HepG2 (cell line): Measurements from ENCODE around the gene TRMT2A. TPM values are rescaled to one million over a fixed set of nuclear protein-coding genes. Genes with fewer than 3 reads are reported as not detected.

Experiments
- AKAP8 ChIP-seq: sonication (generic); formaldehyde crosslinking; IDR thresholded peaks from 2 replicates; pipeline ENCODE4 v1.5.1; 2020; ENCODE audit warnings: mild to moderate bottlenecking, missing genetic modification reagents
- ATM ChIP-seq: fragments of 450-650 bp; IDR thresholded peaks from 2 replicates; pipeline ENCODE4 v1.7.1; 2017; ENCODE audit warnings: mild to moderate bottlenecking, borderline replicate concordance
- CC2D1A ChIP-seq: sonication (generic); formaldehyde crosslinking; IDR thresholded peaks from 2 replicates; pipeline ENCODE4 v1.8.1; 2023; ENCODE audit warnings: mild to moderate bottlenecking, missing genetic modification reagents
- CENPT ChIP-seq: sonication (generic); formaldehyde crosslinking; IDR thresholded peaks from 2 replicates; pipeline ENCODE4 v1.8.0; 2022; ENCODE audit warnings: low read depth, mild to moderate bottlenecking, moderate library complexity, missing genetic modification reagents
- CHD4 ChIP-seq: fragments of 200-600 bp; sonication (generic); IDR thresholded peaks from 2 replicates; pipeline ENCODE4 v1.7.0; 2017; ENCODE audit warnings: mild to moderate bottlenecking, low read length, borderline replicate concordance
- ERF ChIP-seq: IDR thresholded peaks from 2 replicates; pipeline ENCODE4 v1.6.1; 2018; ENCODE audit warnings: missing biosample characterization, missing genetic modification reagents
- FOXK2 ChIP-seq: fragments of 450-650 bp; IDR thresholded peaks from 2 replicates; pipeline ENCODE4 v1.6.1; 2016
- GATA4 ChIP-seq: sonication (generic); IDR thresholded peaks from 2 replicates; pipeline ENCODE4 v1.6.1; 2016; ENCODE audit warnings: antibody characterized with exemption, low read depth, borderline replicate concordance
- HOXA3 ChIP-seq: sonication (generic); formaldehyde crosslinking; IDR thresholded peaks from 2 replicates; pipeline ENCODE4 v1.5.0; 2020; ENCODE audit warnings: missing genetic modification reagents
- HOXA5 ChIP-seq: sonication (generic); formaldehyde crosslinking; IDR thresholded peaks from 2 replicates; pipeline ENCODE4 v1.4.0; 2020; ENCODE audit warnings: missing genetic modification reagents
- ISX ChIP-seq: sonication (generic); formaldehyde crosslinking; conservative IDR thresholded peaks from 2 replicates; pipeline ENCODE4 v1.5.0; 2020; ENCODE audit warnings: missing genetic modification reagents
- KLF12 ChIP-seq: sonication (generic); formaldehyde crosslinking; IDR thresholded peaks from 2 replicates; pipeline ENCODE4 v1.4.0; 2020; ENCODE audit warnings: missing genetic modification reagents, borderline replicate concordance
- MED8 ChIP-seq: sonication (generic); formaldehyde crosslinking; IDR thresholded peaks from 2 replicates; pipeline ENCODE4 v1.8.1; 2023; ENCODE audit warnings: mild to moderate bottlenecking, missing genetic modification reagents; ENCODE audit not compliant: insufficient replicate concordance
- RFXAP ChIP-seq: sonication (generic); formaldehyde crosslinking; IDR thresholded peaks from 2 replicates; pipeline ENCODE4 v1.4.0; 2020; ENCODE audit warnings: missing genetic modification reagents, borderline replicate concordance
- SMARCE1 ChIP-seq: fragments of 450-650 bp; IDR thresholded peaks from 2 replicates; pipeline ENCODE4 v1.6.1; 2017; ENCODE audit warnings: borderline replicate concordance
- SP1 ChIP-seq, 2 experiments: fragments of 450-650 bp in 1 of 2; sonication (generic) in 1 of 2; formaldehyde crosslinking in 1 of 2; IDR thresholded peaks; 2 replicates each; pipeline versions ENCODE4 v1.4.0 to v1.6.1; 2016 to 2020; ENCODE audit warnings: missing genetic modification reagents in 1 of 2
- STAG1 ChIP-seq: sonication (generic); formaldehyde crosslinking; IDR thresholded peaks from 2 replicates; pipeline ENCODE4 v1.4.0; 2020; ENCODE audit warnings: missing genetic modification reagents
- ZBTB21 ChIP-seq: sonication (generic); formaldehyde crosslinking; IDR thresholded peaks from 2 replicates; pipeline ENCODE4 v1.4.0; 2020; ENCODE audit warnings: missing genetic modification reagents
- ZEB1 ChIP-seq: IDR thresholded peaks from 2 replicates; pipeline ENCODE4 v1.6.1; 2012; ENCODE audit warnings: mild to moderate bottlenecking, low read depth, inconsistent platforms; ENCODE audit not compliant: insufficient replicate concordance
- ZNF124 ChIP-seq: sonication (generic); formaldehyde crosslinking; IDR thresholded peaks from 2 replicates; pipeline ENCODE4 v1.4.0; 2020; ENCODE audit warnings: missing genetic modification reagents
- ZNF205 ChIP-seq: IDR thresholded peaks from 2 replicates; pipeline ENCODE4 v1.6.1; 2018; ENCODE audit warnings: missing biosample characterization, missing genetic modification reagents
- ZNF30 ChIP-seq: sonication (generic); formaldehyde crosslinking; IDR thresholded peaks from 2 replicates; pipeline ENCODE4 v1.5.0; 2020; ENCODE audit warnings: mild to moderate bottlenecking, missing genetic modification reagents
- ZNF713 ChIP-seq: sonication (generic); formaldehyde crosslinking; IDR thresholded peaks from 2 replicates; pipeline ENCODE4 v1.4.0; 2020; ENCODE audit warnings: mild to moderate bottlenecking, missing genetic modification reagents
- polyA plus RNA-seq, 8 experiments: library from polyadenylated mRNA; depleted of rRNA in 3 of 8; stranded (reverse) in 7 of 8; unstranded in 1 of 8; fragments of >200 nt; fragmentation: Illumina TruSeq in 4 of 8; extraction: Trizol in 4 of 8; gene quantifications; 2 replicates each; pipeline versions ENCODE4 v1.2.1 to v1.2.3, GENCODE V29; 2011 to 2016; ENCODE audit warnings: low read depth in 4 of 8, missing spikeins in 1 of 8, mixed read lengths in 1 of 8; ENCODE audit not compliant: insufficient read depth in 1 of 8
- total RNA-seq, 5 experiments: library from RNA; depleted of rRNA; stranded (reverse); fragments of >200 nt; fragmentation: Illumina TruSeq; extraction: Trizol; gene quantifications; 2 replicates each; pipeline ENCODE4 v1.2.3, GENCODE V29; 2016; ENCODE audit warnings: low read depth in 1 of 5
- TF ChIP-seq, protein P1 (sequence below): sonication (generic); formaldehyde crosslinking; IDR thresholded peaks from 2 replicates; pipeline ENCODE4 v1.9.0; 2021; ENCODE audit warnings: missing genetic modification reagents, mild to moderate bottlenecking, borderline replicate concordance
- TF ChIP-seq, protein P2 (sequence below): sonication (generic); formaldehyde crosslinking; IDR thresholded peaks from 2 replicates; pipeline ENCODE4 v1.4.0; 2020; ENCODE audit warnings: low read depth, missing genetic modification reagents
- TF ChIP-seq, protein P3 (sequence below): sonication (generic); formaldehyde crosslinking; IDR thresholded peaks from 2 replicates; pipeline ENCODE4 v1.8.1; 2023; ENCODE audit warnings: mild to moderate bottlenecking, missing genetic modification reagents

TRMT2A gene
- total and polyA plus RNA-seq, 2 of the 13 experiments (the other 11 are each of a cell fraction or from before 2014, with no cell fraction given), result 24.0 to 30.3 TPM

DNA sequence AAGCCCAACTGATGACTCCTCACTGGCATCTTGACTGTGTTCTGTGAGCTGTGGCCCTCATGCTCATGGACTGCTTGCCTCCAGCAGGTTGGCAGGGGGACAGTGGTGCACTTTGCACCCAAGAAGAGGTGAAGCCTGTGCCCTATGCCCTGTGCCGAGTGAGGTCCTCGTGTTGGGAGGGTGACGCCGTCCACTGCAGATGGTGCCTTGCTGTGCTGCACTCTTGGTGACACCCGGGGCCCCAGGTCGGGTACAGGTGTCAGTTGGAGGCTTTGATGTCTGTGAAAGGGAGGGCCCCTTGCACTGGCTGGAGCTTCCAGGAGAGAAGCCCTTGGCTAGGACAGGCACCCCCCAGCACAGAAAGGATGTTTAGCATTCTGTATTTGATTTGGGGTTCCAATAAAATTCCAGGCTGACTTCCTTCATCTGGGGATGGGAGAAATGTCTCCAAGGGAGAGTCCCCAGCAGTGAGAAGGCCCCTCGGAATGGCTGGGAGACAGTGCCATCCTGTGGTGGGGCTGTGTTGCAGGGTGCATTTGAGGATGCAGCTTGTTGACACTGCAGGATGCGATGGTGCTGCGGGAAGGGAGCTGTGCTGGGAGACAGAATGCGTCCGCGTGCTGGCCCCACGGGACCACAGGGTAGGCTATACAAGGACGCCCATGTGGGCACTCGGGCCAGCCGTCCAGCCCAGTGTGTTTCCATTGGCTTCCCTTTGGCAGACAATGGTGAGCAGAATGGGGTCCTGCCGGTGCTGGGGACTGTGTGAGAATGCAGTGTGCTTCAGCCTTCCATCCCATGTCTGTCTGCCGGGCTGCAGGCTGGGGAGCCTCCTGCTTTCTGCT, 12.1 kb upstream of the TRMT2A start (continued):
- TF ChIP-seq ZNF205 (CRISPR knock-in tag) (no peak), ISX (CRISPR knock-in tag) (no peak), SP1 (IDR thresholded peaks at IDR 0.05) (no peak), SP1 (CRISPR knock-in tag; IDR thresholded peaks at IDR 0.05) (no peak), HOXA5 (CRISPR knock-in tag) (no peak), ZNF713 (CRISPR knock-in tag) (no peak), ZEB1 (no peak), ZNF30 (CRISPR knock-in tag) (no peak), ERF (CRISPR knock-in tag) (no peak), GATA4 (no peak), CC2D1A (CRISPR knock-in tag) (no peak), ZBTB21 (CRISPR knock-in tag) (no peak), CHD4 (no peak), AKAP8 (CRISPR knock-in tag) (peak; percentile 83; the same call in 1 of the 2 replicates), ZNF124 (CRISPR knock-in tag) (no peak), KLF12 (no peak), STAG1 (CRISPR knock-in tag) (peak; percentile 74), SMARCE1 (no peak), MED8 (CRISPR knock-in tag) (no peak), ATM (no peak), RFXAP (no peak; the same call in 1 of the 2 replicates), HOXA3 (CRISPR knock-in tag) (0 out of 2 replicates have a peak, but pooled peaks have one; percentile 21), FOXK2 (0 out of 2 replicates have a peak, but pooled peaks have one; percentile 30), CENPT (CRISPR knock-in tag) (no peak)
- TF ChIP-seq, protein P1, sequence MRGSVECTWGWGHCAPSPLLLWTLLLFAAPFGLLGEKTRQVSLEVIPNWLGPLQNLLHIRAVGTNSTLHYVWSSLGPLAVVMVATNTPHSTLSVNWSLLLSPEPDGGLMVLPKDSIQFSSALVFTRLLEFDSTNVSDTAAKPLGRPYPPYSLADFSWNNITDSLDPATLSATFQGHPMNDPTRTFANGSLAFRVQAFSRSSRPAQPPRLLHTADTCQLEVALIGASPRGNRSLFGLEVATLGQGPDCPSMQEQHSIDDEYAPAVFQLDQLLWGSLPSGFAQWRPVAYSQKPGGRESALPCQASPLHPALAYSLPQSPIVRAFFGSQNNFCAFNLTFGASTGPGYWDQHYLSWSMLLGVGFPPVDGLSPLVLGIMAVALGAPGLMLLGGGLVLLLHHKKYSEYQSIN (CRISPR knock-in tag), result no peak
- TF ChIP-seq, protein P2, sequence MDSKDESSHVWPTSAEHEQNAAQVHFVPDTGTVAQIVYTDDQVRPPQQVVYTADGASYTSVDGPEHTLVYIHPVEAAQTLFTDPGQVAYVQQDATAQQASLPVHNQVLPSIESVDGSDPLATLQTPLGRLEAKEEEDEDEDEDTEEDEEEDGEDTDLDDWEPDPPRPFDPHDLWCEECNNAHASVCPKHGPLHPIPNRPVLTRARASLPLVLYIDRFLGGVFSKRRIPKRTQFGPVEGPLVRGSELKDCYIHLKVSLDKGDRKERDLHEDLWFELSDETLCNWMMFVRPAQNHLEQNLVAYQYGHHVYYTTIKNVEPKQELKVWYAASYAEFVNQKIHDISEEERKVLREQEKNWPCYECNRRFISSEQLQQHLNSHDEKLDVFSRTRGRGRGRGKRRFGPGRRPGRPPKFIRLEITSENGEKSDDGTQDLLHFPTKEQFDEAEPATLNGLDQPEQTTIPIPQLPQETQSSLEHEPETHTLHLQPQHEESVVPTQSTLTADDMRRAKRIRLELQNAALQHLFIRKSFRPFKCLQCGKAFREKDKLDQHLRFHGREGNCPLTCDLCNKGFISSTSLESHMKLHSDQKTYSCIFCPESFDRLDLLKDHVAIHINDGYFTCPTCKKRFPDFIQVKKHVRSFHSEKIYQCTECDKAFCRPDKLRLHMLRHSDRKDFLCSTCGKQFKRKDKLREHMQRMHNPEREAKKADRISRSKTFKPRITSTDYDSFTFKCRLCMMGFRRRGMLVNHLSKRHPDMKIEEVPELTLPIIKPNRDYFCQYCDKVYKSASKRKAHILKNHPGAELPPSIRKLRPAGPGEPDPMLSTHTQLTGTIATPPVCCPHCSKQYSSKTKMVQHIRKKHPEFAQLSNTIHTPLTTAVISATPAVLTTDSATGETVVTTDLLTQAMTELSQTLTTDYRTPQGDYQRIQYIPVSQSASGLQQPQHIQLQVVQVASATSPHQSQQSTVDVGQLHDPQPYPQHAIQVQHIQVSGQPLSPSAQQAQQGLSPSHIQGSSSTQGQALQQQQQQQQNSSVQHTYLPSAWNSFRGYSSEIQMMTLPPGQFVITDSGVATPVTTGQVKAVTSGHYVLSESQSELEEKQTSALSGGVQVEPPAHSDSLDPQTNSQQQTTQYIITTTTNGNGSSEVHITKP (CRISPR knock-in tag), result no peak
- TF ChIP-seq, protein P3, sequence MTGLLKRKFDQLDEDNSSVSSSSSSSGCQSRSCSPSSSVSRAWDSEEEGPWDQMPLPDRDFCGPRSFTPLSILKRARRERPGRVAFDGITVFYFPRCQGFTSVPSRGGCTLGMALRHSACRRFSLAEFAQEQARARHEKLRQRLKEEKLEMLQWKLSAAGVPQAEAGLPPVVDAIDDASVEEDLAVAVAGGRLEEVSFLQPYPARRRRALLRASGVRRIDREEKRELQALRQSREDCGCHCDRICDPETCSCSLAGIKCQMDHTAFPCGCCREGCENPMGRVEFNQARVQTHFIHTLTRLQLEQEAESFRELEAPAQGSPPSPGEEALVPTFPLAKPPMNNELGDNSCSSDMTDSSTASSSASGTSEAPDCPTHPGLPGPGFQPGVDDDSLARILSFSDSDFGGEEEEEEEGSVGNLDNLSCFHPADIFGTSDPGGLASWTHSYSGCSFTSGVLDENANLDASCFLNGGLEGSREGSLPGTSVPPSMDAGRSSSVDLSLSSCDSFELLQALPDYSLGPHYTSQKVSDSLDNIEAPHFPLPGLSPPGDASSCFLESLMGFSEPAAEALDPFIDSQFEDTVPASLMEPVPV (CRISPR knock-in tag), result no peak; the same call in 1 of the 2 replicates
